HG02610 (cell line): ENCODE measurements around the gene GAB1.
A peak's percentile ranks its signal among the peaks of the same experiment; 100 is the strongest.

ENCODE experiments used
- ATAC-seq: cut with Tn5 transposase; IDR thresholded peaks from one replicate; pipeline ENCODE4 v1.9.1; 2021; ENCODE audit warnings: mild to moderate bottlenecking, moderate library complexity; ENCODE audit not compliant: unreplicated experiment

GAB1 gene

GRCh38 chr4:143383005-143383574 is 46.4 kb downstream of the GAB1 start:
- no peak for ATAC-seq

GRCh38 chr4:143384381-143384994 is 47.8 kb downstream of the GAB1 start:
- no peak for ATAC-seq

DNA sequence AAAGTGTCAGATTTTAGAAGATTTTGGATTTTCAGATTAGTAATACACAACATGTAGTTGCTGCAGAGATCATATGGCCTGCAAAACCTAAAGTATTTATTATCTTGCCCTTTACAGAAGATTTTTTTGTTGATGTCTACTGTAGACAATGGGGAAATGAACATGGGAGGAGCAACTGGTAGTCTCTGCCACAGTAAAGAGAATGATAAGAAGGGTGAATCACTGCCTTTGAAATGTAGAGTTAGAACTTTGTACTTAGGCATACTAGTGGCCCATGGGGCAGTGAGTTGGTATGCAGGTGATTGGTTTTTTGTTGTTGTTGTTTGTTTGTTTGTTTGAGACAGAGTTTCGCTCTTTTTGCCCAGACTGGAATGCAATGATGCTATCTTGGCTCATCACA is 50.1 kb downstream of the GAB1 start:
- no peak for ATAC-seq

DNA sequence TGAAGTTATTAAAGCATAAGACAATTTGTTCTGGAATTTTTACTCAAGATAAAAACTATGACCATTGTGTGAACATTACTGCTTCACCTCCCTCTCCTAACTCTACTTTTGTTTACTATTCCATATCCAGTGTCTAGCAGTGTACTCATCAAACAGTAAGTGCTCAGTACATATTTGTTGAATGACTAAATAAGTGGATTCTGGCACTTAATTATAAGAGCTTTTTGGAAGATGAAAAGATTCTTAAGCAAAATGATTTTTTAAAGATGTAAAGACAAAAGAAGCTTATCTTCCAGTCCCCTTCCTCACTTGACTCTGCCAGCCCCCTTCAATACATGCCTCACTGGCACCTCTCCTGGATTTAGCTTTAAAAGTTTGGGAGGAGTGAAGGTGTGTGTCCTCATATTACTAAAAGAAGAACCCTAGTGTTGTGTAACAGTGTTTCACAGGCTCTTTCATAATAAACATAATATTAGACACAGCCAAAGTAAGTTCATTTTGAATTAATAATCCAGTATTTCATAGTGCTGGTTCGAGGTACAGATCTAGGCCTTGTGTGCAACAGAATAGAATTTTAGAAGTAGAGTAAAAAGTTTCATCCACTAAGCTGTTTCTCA is 53.0 kb downstream of the GAB1 start:
- no peak for ATAC-seq

GRCh38 chr4:143390764-143391163 is 54.1 kb downstream of the GAB1 start:
- ATAC-seq, result no peak

DNA sequence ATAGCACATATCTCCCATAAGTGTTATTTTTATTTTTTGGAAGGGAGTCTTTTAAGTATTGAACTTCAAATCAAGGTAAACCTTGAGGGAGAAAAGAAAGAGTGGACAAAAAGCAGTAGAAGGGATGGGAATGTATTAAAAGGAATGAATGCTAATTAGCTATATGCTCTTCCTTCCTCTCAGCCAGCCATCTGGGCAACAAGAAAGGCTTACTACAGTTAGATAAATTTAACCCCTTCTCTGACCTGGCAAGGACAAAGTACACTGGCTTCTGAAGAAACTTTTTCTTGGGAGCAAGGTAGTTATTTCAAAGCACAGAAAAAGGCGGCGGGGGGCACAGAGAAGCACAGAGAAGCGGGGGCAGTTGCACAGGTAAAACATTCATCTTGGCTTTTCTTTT is 54.6 kb downstream of the GAB1 start:
- no peak for ATAC-seq

- no peak for ATAC-seq
Observed at GRCh38 chr4:143391895-143392294, 55.2 kb downstream of the GAB1 start.

DNA sequence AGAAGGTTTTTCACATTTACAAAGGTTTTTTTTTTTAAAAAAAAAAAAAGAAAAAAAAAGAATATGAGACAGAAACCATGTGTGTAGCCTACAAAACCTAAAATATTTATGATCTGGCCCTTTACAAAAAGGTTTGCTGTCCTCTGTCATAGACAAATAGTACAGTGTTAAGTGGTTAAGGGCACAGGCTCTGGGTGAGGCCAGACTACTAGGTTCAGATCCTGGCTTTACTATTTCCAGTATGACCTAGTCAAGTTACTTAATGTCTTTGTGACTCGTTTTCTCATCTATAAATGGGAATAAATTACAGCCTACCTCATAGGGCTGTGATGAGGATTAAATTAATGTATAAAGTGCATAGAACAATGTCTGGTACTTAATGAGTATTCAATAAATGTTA is 56.5 kb downstream of the GAB1 start:
- no peak for ATAC-seq

DNA sequence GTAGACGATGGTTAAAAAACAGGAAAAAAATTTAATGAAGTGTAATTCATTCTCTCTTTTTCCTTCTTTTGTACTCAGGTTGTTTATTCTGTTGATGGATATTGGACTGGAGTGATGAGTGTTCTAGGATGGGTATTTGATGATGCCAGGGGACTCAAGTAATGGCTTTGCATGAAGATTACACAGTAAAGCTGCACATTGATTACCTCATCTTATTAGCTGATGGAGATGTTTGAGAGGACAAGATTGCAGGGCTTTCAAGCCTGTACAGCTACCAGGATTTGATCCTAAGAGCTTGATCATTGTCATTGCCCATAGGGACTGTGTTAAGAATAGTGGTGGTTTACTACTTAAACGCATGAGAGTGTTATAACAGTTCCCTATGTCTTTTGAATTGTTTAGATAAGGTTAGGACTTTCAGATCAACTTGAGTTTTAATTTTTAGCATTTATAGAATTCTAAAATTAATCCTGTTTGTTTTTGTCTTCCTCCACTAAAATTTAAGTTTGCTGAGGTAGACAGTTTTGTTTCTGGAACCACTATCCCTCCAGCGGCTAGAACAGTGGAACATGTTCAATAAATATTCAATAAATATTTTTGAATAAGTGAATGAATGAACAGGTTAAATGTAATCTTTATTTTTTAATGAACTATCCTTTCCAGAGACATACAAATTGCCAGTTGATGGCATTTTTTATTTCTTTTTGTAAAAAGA is 58.2 kb downstream of the GAB1 start:
- no peak for ATAC-seq

DNA sequence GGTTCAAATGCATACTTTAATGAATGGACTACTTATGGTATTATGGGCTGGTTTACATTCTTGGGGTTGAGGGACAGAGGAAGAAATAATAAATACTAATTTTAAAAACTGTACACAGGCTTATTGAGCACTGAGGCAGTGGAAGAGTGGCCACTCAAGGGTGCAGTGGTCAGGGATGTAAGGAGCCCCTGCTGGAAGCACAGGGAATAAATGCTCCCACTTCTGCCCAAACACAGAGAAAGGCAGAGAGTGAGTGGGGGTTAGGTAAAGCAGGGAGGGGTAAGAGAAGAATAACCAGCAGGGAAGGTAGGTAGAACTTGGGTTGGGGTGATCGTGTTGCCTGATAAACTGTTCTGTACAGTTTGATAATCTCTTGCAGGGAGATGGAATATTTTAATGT is 60.0 kb downstream of the GAB1 start:
- ATAC-seq, result no peak

DNA sequence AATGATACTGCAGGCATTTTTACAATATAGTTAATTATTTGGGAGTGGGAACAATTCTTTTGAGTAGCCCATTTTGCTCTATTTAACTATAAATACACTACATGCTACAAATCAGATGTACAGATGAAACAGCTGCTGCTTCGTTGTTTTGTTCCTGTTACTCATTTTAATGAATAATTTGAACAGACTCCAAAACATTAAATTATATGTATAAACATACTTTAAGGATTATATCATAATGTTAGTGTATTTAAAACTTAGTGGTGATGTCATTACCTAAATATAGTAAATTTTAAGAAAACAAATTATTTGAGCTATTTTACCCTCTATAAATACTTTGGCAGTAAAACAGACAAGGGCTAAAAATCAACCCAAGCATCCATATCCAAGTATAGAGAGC is 60.7 kb downstream of the GAB1 start:
- ATAC-seq, result no peak

GRCh38 chr4:143397887-143398286 is 61.2 kb downstream of the GAB1 start:
- ATAC-seq, result no peak

DNA sequence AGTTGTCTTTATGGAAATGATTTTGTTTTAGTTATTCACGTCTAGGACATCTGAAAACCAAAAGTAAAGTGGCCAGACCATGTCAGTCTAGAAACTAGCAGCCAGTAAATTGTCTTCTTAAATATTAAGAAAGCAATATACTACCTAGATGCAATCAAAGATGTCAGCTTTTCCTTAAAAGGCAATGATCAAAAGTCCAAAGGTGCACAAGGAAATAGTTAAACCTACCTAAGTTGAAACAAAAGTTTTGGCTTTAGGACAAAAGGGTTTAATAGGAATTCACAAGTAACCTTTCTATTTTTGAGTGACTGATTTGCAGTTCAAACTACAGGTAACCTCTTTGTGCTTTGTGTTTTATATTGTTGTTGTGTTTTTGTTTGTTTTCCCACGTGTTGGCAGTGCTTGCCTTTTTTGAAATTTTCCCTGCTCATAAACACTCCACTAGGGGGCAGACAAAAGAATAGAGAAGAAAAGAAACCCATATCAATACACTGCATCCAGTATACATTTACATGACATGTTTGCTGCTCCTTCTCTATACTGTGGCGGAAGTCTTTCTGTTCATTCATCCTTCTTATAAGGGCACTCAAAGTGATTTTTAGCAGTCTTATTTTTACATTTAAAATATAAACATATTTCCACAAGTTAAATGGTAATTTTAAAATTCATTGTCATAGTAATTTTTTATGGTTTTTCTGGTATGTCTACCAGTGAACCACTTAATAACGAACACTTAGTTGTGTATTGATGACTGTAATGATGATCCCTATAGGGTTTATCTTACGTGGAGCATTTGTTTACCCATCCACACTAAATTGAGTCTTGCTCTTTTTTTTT is 62.7 kb downstream of the GAB1 start:
- ATAC-seq, result peak; percentile 48

DNA sequence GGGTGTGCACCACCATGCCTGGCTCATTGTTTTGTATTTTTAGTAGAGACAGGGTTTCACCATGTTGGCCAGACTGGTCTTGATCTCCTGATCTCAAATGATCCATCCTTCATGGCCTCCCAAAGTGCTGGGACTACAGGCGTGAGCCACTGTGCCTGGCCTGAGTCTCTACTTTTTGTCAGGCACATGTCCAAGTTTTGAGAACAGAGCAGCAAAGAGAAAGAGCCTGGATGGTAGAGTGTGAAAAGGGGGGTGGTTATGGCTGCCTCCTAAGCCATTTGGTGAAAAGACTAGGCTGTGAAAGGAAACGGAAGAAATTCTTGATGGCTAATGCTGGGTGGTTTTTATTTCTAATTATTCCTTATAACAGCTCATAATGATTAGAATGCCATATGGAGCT is 63.4 kb downstream of the GAB1 start:
- ATAC-seq, result no peak

GRCh38 chr4:143402776-143403552 is 66.3 kb downstream of the GAB1 start:
- peak; percentile 48 for ATAC-seq

GRCh38 chr4:143403553-143403820 is 66.8 kb downstream of the GAB1 start:
- ATAC-seq, result no peak

DNA sequence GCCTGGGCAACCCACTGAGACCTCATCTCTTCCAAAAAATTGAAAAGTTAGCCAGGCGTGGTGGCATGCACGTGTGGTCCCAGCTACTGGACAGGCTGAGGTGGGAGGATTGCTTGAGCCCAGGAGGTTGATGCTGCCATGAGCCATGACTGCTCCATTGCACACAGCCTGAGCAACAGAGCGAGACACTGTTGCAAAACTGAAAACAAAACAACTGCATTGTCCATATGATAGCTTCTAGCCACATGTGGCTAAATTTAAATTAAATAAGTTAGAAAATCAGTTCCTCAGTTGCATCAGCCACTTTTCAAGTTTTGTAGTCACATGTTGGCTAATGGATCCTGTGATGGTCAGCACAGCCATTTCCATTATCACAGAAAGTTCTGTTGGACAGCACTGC is 67.9 kb downstream of the GAB1 start:
- peak; percentile 92 for ATAC-seq

DNA sequence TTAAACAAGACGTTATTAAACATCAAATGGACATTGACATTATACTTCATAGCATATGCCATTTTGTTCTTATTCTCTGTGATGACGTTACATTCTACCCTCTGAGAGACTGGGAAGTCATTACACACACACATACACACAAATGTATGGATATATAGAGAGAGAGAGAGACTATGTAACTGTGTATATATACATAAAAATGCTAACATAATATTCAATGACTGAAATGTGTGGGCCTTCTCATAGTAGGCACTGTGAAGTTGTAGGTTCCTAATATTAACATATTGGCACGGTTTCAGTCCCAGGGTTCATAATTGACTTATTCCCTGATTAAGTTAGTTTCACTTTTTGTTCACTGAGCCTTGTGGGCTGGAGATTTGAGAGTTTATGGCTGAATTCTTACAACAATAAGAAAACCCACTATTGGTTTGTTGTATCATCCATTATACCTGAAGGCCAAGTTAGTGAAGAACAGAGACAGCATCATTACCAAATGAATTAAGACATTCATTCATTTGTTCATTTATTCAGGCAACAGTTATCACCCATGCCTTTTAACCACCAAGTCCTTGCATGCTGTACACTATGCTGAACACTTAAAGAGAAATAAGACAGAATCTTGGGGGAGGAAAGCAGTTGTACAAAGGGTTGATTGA is 68.5 kb downstream of the GAB1 start:
- ATAC-seq, result no peak

GRCh38 chr4:143406523-143406922 is 69.8 kb downstream of the GAB1 start:
- no peak for ATAC-seq

- no peak for ATAC-seq
Observed at GRCh38 chr4:143407474-143407873, 70.8 kb downstream of the GAB1 start.
